OCI-LY7 (cell line): ENCODE data around the gene LRIG1. TPM values are rescaled to one million over a fixed set of nuclear protein-coding genes. Genes with fewer than 3 reads are reported as not detected.

Experiments
- BruUV-seq: library from RNA; stranded (reverse); fragments of 400-500 nt; replicated peaks from 2 replicates; lab custom pipeline; 2021; lab: Mats Ljungman, UMichigan
- CTCF ChIA-PET: fragments of 300-600 bp; sonication (Branson Sonifier 250); formaldehyde crosslinking; loops from one replicate; lab custom pipeline; 2022; ENCODE audit warnings: antibody characterized with exemption; ENCODE audit not compliant: unreplicated experiment; lab: Charles Lee
- POLR2A ChIA-PET: fragments of 300-600 bp; sonication (Branson Sonifier 250); formaldehyde crosslinking; loops from one replicate; lab custom pipeline; 2022; ENCODE audit warnings: antibody characterized with exemption; lab: Charles Lee
- DNase-seq: peaks from one replicate; pipeline ENCODE4 v3.0.0-alpha.2; 2015; ENCODE audit warnings: low spot score
- H2AFZ ChIP-seq: fragments of 200-600 bp; sonication (generic), shearing (Covaris generic); 2 replicates; pipeline ENCODE4 v1.6.1; 2014; ENCODE audit warnings: mild to moderate bottlenecking, antibody characterized with exemption, low read length, moderate library complexity
- H3K27ac ChIP-seq: fragments of 200-600 bp; sonication (generic); 2 replicates; pipeline ENCODE4 v1.5.1; 2014; ENCODE audit warnings: mixed run types, low read depth, mild to moderate bottlenecking, moderate library complexity, low read length, inconsistent platforms; ENCODE audit not compliant: poor library complexity, severe bottlenecking
- H3K36me3 ChIP-seq: fragments of 200-600 bp; sonication (generic); 2 replicates; pipeline ENCODE4 v1.6.1; 2014; ENCODE audit warnings: mild to moderate bottlenecking, antibody characterized with exemption, low read length, moderate library complexity, mixed read lengths; ENCODE audit not compliant: insufficient read depth
- H3K4me1 ChIP-seq: fragments of 200-600 bp; sonication (generic); 2 replicates; pipeline ENCODE4 v1.5.1; 2014; ENCODE audit warnings: mild to moderate bottlenecking, low read length; ENCODE audit not compliant: insufficient read depth, poor library complexity, severe bottlenecking
- H3K4me2 ChIP-seq: fragments of 200-600 bp; sonication (generic); 2 replicates; pipeline ENCODE4 v1.6.1; 2014; ENCODE audit warnings: mild to moderate bottlenecking, low read length
- H3K4me3 ChIP-seq: fragments of 200-600 bp; sonication (generic); 2 replicates; pipeline ENCODE4 v1.5.1; 2014; ENCODE audit warnings: mild to moderate bottlenecking, low read depth, low read length; ENCODE audit not compliant: poor library complexity, severe bottlenecking
- H3K79me2 ChIP-seq: fragments of 200-600 bp; sonication (generic); 2 replicates; pipeline ENCODE4 v1.6.1; 2016; ENCODE audit warnings: low read depth, mild to moderate bottlenecking, low read length, moderate library complexity, mixed read lengths; ENCODE audit not compliant: insufficient read depth
- H3K9me2 ChIP-seq: fragments of 200-600 bp; sonication (generic); 2 replicates; pipeline ENCODE4 v1.6.1; 2016; ENCODE audit warnings: mild to moderate bottlenecking, low read length, mixed read lengths; ENCODE audit not compliant: insufficient read depth
- H3K9me3 ChIP-seq: fragments of 200-600 bp; sonication (generic); 2 replicates; pipeline ENCODE4 v1.6.1; 2014; ENCODE audit warnings: mild to moderate bottlenecking, mixed run types, low read length, mixed read lengths
- H4K20me1 ChIP-seq: fragments of 200-600 bp; sonication (generic); 2 replicates; pipeline ENCODE4 v1.6.1; 2014; ENCODE audit warnings: mild to moderate bottlenecking, antibody characterized with exemption, low read length, moderate library complexity, mixed read lengths; ENCODE audit not compliant: insufficient read depth
- CTCF ChIP-seq: fragments of 200-600 bp; sonication (generic); conservative IDR thresholded peaks from 2 replicates; pipeline ENCODE4 v1.5.1; 2014; ENCODE audit warnings: mild to moderate bottlenecking, antibody characterized with exemption, low read length, moderate library complexity, mixed read lengths
- EZH2phosphoT487 ChIP-seq: fragments of 200-600 bp; sonication (generic); IDR thresholded peaks from 2 replicates; pipeline ENCODE4 v1.6.1; 2018; ENCODE audit warnings: low read depth, borderline replicate concordance, mild to moderate bottlenecking, mixed run types, antibody characterized with exemption, low read length, moderate library complexity, mixed read lengths
- intact Hi-C: fragments of 100-400 bp; cut with micrococcal nuclease; formaldehyde crosslinking; loops from one replicate; pipeline ENCODE4 v1.10.0; 2022; ENCODE audit not compliant: unreplicated experiment
- total RNA-seq, 2 experiments: library from RNA; depleted of rRNA in 1 of 2; stranded (reverse); fragments of >200 nt in 1 of 2; shearing (Covaris generic) in 1 of 2; gene quantifications; 2 replicates each; pipeline ENCODE4 v1.2.3, GENCODE V29; 2014 to 2022

LRIG1 gene
- total RNA-seq, 2 experiments from 2014 or later: 84.2 to 115 TPM

GRCh38 chr3:66431494-66431893 lies 69.3 kb downstream of the LRIG1 start:
- no peak for TF ChIP-seq CTCF
- TF ChIP-seq EZH2phosphoT487: no peak
- no peaks in the 10 kb centered on the region for H3K4me1 ChIP-seq
- no peak overlapping the region for H3K27ac ChIP-seq
- no peak overlapping the region for H3K4me3 ChIP-seq
- H3K79me2 ChIP-seq: peaks cover 100% of the 10 kb centered on the region
- peaks cover 5% of the 10 kb centered on the region; the same call in 1 of the 2 replicates for H4K20me1 ChIP-seq
- peaks cover 98% of the 10 kb centered on the region for H3K36me3 ChIP-seq
- intact Hi-C loops: no loop called here
- BruUV-seq: no TSS peak
- CTCF ChIA-PET: no interaction called here
- H3K4me2 ChIP-seq: no peak overlapping the region
- DNase-seq: no peak
- no peaks in the 10 kb centered on the region for H3K9me2 ChIP-seq
- POLR2A ChIA-PET: interaction anchor here (0.7 kb wide), 1 partner anchor 73 kb away, joined by 3 read pairs; no protein-coding TSS in a partner anchor
- H2AFZ ChIP-seq: no peak overlapping the region
- H3K9me3 ChIP-seq: no peaks in the 10 kb centered on the region

- DNase-seq: no peak
- H2AFZ ChIP-seq: no peak overlapping the region
- no TSS peak for BruUV-seq
- peaks cover 6% of the 10 kb centered on the region; the same call in 1 of the 2 replicates for H4K20me1 ChIP-seq
- no peak for TF ChIP-seq EZH2phosphoT487
- no peak for TF ChIP-seq CTCF
- H3K4me2 ChIP-seq: no peak overlapping the region
- no peaks in the 10 kb centered on the region for H3K9me2 ChIP-seq
- POLR2A ChIA-PET: no interaction called here
- no peaks in the 10 kb centered on the region for H3K4me1 ChIP-seq
- H3K36me3 ChIP-seq: peaks cover 98% of the 10 kb centered on the region
- CTCF ChIA-PET: no interaction called here
- H3K27ac ChIP-seq: no peak overlapping the region
- peaks cover 100% of the 10 kb centered on the region for H3K79me2 ChIP-seq
- intact Hi-C loops: no loop called here
- H3K9me3 ChIP-seq: no peaks in the 10 kb centered on the region
- H3K4me3 ChIP-seq: no peak overlapping the region
These were observed 69.9 kb downstream of the LRIG1 start for GRCh38 chr3:66430876-66431275.

- Histone ChIP-seq H3K4me2 (no peak overlapping the region), H3K4me3 (no peak overlapping the region), H3K27ac (no peak overlapping the region), H2AFZ (no peak overlapping the region), H3K4me1 (no peaks in the 10 kb centered on the region), H3K79me2 (peaks cover 100% of the 10 kb centered on the region), H3K9me2 (no peaks in the 10 kb centered on the region), H3K36me3 (peaks cover 99% of the 10 kb centered on the region), H4K20me1 (peaks cover 6% of the 10 kb centered on the region; the same call in 1 of the 2 replicates), H3K9me3 (peaks cover 13% of the 10 kb centered on the region; the same call in 1 of the 2 replicates)
- CTCF ChIA-PET: no interaction called here
- TF ChIP-seq CTCF (no peak), EZH2phosphoT487 (no peak)
- DNase-seq: no peak
- intact Hi-C loops: no loop called here
- POLR2A ChIA-PET: interaction anchor here (1.3 kb wide), 1 partner anchor 9 kb away, joined by 3 read pairs; no protein-coding TSS in a partner anchor
- no TSS peak for BruUV-seq
These were observed 72.1 kb downstream of the LRIG1 start for GRCh38 chr3:66428733-66429132.
